Activated CD4-positive, alpha-beta memory T cell treated with anti-CD3 and anti-CD28 coated beads for 36 hours (primary cell): ENCODE measurements around the gene RSAD1. TPM values are rescaled to one million over a fixed set of nuclear protein-coding genes. Genes with fewer than 3 reads are reported as not detected.

Source experiments
- CTCF ChIA-PET: fragments of 350-600 bp; sonication (Branson Sonifier 250); formaldehyde crosslinking; loops from one replicate; lab custom pipeline; 2021; ENCODE audit warnings: antibody characterized with exemption, inconsistent platforms; lab: Charles Lee
- POLR2A ChIA-PET: fragments of 350-600 bp; sonication (Branson Sonifier 250); formaldehyde crosslinking; loops from one replicate; lab custom pipeline; 2021; ENCODE audit warnings: antibody characterized with exemption; lab: Charles Lee
- DNase-seq: peaks from one replicate; pipeline ENCODE4 v3.0.0-alpha.2; 2020
- H3K27ac Mint-ChIP-seq: one replicate; pipeline ENCODE4 v1.8.0; 2021; ENCODE audit warnings: mixed read lengths
- H3K27me3 Mint-ChIP-seq: one replicate; pipeline ENCODE4 v1.8.0; 2021; ENCODE audit warnings: mixed read lengths
- H3K36me3 Mint-ChIP-seq: one replicate; pipeline ENCODE4 v1.8.0; 2021; ENCODE audit warnings: mixed read lengths
- H3K4me1 Mint-ChIP-seq: one replicate; pipeline ENCODE4 v1.8.0; 2021; ENCODE audit warnings: low read depth, mixed read lengths
- H3K4me3 Mint-ChIP-seq: one replicate; pipeline ENCODE4 v1.8.0; 2021; ENCODE audit warnings: mild to moderate bottlenecking, mixed read lengths
- H3K9me3 Mint-ChIP-seq: one replicate; pipeline ENCODE4 v1.8.0; 2021; ENCODE audit warnings: mixed read lengths
- intact Hi-C: fragments of 100-400 bp; cut with micrococcal nuclease; formaldehyde crosslinking; loops from one replicate; pipeline ENCODE4 v1.15.1; 2023
- total RNA-seq, 2 experiments: library from RNA; stranded (reverse); gene quantifications; one replicate each; pipeline ENCODE4 v1.2.3, GENCODE V29; 2021

Gene RSAD1
- total RNA-seq, 2 experiments from 2014 or later, result 31.9 to 37.2 TPM

- POLR2A ChIA-PET, result no interaction called here
- no peaks in the 10 kb centered on the region for H3K9me3 Mint-ChIP-seq
- CTCF ChIA-PET, result no interaction called here
- no peaks in the 10 kb centered on the region for H3K4me1 Mint-ChIP-seq
- no peak overlapping the region for H3K4me3 Mint-ChIP-seq
- no peaks in the 10 kb centered on the region for H3K27me3 Mint-ChIP-seq
- no peaks in the 10 kb centered on the region for H3K36me3 Mint-ChIP-seq
- no peak for DNase-seq
- intact Hi-C loops, result no loop called here
- no peak overlapping the region for H3K27ac Mint-ChIP-seq
Observed at GRCh38 chr17:50444841-50445715, 33.6 kb upstream of the RSAD1 start.

DNA sequence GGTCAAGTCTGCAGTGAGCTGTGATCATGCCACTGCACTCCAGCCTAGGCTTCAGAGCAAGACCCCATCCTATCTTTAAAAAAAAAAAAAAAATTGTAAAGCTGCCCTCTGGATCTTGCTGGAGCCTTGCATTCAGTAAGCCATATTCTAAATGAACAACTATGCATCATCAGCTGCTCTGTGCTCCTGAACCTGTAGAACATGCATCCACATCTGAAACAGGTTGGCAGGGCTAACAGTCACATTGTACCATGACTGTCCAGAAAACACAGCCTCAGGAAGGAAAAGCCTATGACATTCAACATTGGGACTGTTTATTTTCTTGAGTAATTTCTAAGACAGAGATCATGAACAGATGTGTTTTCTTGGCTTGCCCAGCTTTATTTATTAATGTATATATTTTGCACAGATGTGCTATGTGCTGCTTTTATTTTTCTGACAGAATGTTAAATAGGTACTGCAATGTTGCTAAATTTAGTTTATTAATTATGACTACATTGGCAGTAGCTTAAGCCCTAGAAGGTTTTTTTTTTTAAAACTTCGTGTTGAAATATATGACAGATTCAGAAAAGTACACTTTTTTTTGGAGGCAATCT lies 32.8 kb upstream of the RSAD1 start:
- CTCF ChIA-PET, result no interaction called here
- no peak overlapping the region for H3K27ac Mint-ChIP-seq
- no peak overlapping the region for H3K4me3 Mint-ChIP-seq
- intact Hi-C loops, result no loop called here
- POLR2A ChIA-PET, result no interaction called here
- no peak for DNase-seq
- H3K4me1 Mint-ChIP-seq, result no peaks in the 10 kb centered on the region
- no peaks in the 10 kb centered on the region for H3K36me3 Mint-ChIP-seq
- no peaks in the 10 kb centered on the region for H3K9me3 Mint-ChIP-seq
- H3K27me3 Mint-ChIP-seq, result no peaks in the 10 kb centered on the region

GRCh38 chr17:50447870-50448595 lies 30.6 kb upstream of the RSAD1 start:
- H3K4me3 Mint-ChIP-seq, result no peak overlapping the region
- CTCF ChIA-PET, result interaction anchor here (2.1 kb wide), 1 partner anchor 31 kb away, joined by 4 read pairs; the partner anchor contains the start of gene RSAD1

GRCh38 chr17:50448643-50449042 lies 30.0 kb upstream of the RSAD1 start:
- Mint-ChIP-seq H3K27me3 (no peaks in the 10 kb centered on the region), H3K27ac (no peak overlapping the region), H3K4me3 (no peak overlapping the region), H3K9me3 (no peaks in the 10 kb centered on the region), H3K4me1 (no peaks in the 10 kb centered on the region), H3K36me3 (no peaks in the 10 kb centered on the region)
- ChIA-PET CTCF (interaction anchor here (2.1 kb wide), 1 partner anchor 30 kb away, joined by 4 read pairs; the partner anchor contains the start of gene RSAD1), POLR2A (no interaction called here)
- intact Hi-C loops, result no loop called here
- DNase-seq, result no peak

More at GRCh38 chr17:50447870-50448595, 30.6 kb upstream of the RSAD1 start:
- Mint-ChIP-seq H3K9me3 (no peaks in the 10 kb centered on the region), H3K4me1 (no peaks in the 10 kb centered on the region), H3K27me3 (no peaks in the 10 kb centered on the region), H3K36me3 (no peaks in the 10 kb centered on the region), H3K27ac (no peak overlapping the region)
- POLR2A ChIA-PET, result no interaction called here
- intact Hi-C loops, result no loop called here
- no peak for DNase-seq

DNA sequence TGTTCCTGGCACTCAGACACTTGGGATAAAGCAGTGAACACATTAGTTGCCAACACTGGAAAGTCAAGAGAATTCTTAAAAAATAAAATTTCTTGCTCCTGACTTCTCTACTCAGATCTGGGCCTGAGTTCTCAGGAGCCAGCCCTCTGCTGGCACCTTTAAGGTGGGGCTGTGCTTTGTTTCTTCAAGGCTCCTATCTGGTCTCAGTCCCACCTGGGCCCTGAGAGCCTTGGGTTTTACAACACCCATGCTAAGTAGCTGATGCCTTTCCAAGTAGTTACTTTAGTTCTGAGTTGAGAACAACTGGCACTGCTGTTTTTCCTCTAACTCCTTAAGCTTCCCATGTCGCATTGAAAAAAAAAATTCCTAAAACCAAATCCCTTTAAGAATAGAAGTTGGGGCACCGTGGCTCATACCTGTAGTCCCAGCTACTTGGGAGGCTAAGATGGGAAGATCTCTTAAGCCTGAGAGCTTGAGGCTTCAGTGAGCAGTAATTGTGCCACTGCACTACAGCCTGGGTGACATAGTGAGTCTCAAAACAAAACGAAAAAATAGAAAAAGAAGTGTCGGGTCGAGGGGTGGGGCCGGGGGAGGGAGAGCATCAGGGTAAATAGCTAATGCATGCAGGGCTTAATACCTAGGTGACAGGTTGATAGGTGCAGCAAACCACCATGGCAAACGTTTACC lies 26.6 kb upstream of the RSAD1 start:
- Mint-ChIP-seq H3K4me1 (no peaks in the 10 kb centered on the region), H3K9me3 (no peaks in the 10 kb centered on the region), H3K4me3 (no peak overlapping the region), H3K27me3 (no peaks in the 10 kb centered on the region), H3K27ac (no peak overlapping the region), H3K36me3 (no peaks in the 10 kb centered on the region)
- intact Hi-C loops, result no loop called here
- ChIA-PET POLR2A (no interaction called here), CTCF (interaction anchor here (1.5 kb wide), 1 partner anchor 26 kb away, joined by 4 read pairs; no protein-coding TSS in a partner anchor)
- no peak for DNase-seq

DNA sequence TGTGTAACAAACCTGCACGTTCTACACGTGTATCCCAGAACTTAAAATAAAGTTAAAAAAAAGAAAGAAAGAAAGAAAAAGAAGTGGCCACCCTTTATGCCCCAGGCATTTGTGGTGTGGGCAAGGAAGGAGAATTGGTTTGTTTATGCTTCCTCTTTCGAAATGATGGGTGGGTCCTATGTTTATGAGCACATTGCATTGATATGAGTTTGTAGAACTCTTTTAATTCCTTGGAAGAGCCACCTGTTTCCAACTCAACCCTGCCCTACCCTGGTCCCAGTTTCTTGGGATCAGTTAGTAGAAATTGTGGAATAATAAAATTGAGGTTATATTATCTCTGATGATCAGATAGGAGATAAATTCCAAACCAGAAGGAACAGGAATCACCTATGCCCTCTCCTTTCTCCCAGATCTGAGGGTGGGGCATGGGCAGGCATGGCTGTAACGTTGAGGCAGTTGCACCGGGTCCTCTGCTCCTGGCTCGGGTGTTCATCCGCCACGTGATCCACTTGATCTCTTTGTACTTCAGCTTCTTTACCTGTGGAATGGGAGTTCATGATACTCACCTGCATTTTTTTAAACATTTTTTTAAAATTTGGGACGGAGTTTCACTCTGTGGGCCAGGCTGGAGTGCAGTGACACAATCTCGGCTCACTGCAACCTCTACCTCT lies 25.9 kb upstream of the RSAD1 start:
- Mint-ChIP-seq H3K9me3 (no peaks in the 10 kb centered on the region), H3K27ac (no peak overlapping the region), H3K4me3 (no peak overlapping the region), H3K4me1 (no peaks in the 10 kb centered on the region), H3K36me3 (no peaks in the 10 kb centered on the region), H3K27me3 (no peaks in the 10 kb centered on the region)
- intact Hi-C loops, result no loop called here
- no peak for DNase-seq
- POLR2A ChIA-PET, result no interaction called here
- CTCF ChIA-PET, result interaction anchor here (1.5 kb wide), 1 partner anchor 25 kb away, joined by 4 read pairs; no protein-coding TSS in a partner anchor

- H3K27ac Mint-ChIP-seq, result no peak overlapping the region
- no peaks in the 10 kb centered on the region for H3K4me1 Mint-ChIP-seq
- H3K9me3 Mint-ChIP-seq, result no peaks in the 10 kb centered on the region
- no peak overlapping the region for H3K4me3 Mint-ChIP-seq
- intact Hi-C loops, result no loop called here
- no peaks in the 10 kb centered on the region for H3K27me3 Mint-ChIP-seq
- POLR2A ChIA-PET, result no interaction called here
- no peak for DNase-seq
- CTCF ChIA-PET, result no interaction called here
- H3K36me3 Mint-ChIP-seq, result no peaks in the 10 kb centered on the region
Observed at GRCh38 chr17:50453901-50454300, 24.8 kb upstream of the RSAD1 start.

DNA sequence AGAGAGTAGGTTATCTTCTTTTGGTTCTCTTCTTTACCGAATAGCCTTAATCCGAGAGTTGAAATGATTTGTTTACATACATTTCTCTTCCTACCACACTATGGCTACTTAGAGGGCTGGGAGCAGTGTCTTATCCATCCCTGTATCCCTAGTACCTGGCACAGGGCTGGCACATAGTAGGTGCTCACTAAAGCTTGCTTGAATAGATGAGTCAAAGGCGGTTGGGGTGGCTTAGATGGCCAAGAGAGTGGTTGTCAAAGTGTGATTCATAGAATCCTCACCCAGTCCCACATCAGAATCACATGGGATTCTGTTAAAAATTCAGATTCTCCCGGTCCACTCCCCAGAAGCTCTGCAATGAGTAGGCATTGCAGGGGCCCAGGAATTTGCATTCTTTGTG lies 21.0 kb upstream of the RSAD1 start:
- H3K27ac Mint-ChIP-seq, result no peak overlapping the region
- H3K36me3 Mint-ChIP-seq, result no peaks in the 10 kb centered on the region
- H3K9me3 Mint-ChIP-seq, result no peaks in the 10 kb centered on the region
- DNase-seq, result no peak
- H3K27me3 Mint-ChIP-seq, result no peaks in the 10 kb centered on the region
- H3K4me1 Mint-ChIP-seq, result no peaks in the 10 kb centered on the region
- H3K4me3 Mint-ChIP-seq, result no peak overlapping the region
- intact Hi-C loops, result no loop called here
- ChIA-PET CTCF (no interaction called here), POLR2A (no interaction called here)

- Mint-ChIP-seq H3K27ac (no peak overlapping the region), H3K27me3 (no peaks in the 10 kb centered on the region), H3K9me3 (no peaks in the 10 kb centered on the region), H3K36me3 (no peaks in the 10 kb centered on the region), H3K4me1 (no peaks in the 10 kb centered on the region), H3K4me3 (no peak overlapping the region)
- CTCF ChIA-PET, result no interaction called here
- POLR2A ChIA-PET, result no interaction called here
- intact Hi-C loops, result no loop called here
- DNase-seq, result no peak
Observed at GRCh38 chr17:50458270-50458669, 20.4 kb upstream of the RSAD1 start.

DNA sequence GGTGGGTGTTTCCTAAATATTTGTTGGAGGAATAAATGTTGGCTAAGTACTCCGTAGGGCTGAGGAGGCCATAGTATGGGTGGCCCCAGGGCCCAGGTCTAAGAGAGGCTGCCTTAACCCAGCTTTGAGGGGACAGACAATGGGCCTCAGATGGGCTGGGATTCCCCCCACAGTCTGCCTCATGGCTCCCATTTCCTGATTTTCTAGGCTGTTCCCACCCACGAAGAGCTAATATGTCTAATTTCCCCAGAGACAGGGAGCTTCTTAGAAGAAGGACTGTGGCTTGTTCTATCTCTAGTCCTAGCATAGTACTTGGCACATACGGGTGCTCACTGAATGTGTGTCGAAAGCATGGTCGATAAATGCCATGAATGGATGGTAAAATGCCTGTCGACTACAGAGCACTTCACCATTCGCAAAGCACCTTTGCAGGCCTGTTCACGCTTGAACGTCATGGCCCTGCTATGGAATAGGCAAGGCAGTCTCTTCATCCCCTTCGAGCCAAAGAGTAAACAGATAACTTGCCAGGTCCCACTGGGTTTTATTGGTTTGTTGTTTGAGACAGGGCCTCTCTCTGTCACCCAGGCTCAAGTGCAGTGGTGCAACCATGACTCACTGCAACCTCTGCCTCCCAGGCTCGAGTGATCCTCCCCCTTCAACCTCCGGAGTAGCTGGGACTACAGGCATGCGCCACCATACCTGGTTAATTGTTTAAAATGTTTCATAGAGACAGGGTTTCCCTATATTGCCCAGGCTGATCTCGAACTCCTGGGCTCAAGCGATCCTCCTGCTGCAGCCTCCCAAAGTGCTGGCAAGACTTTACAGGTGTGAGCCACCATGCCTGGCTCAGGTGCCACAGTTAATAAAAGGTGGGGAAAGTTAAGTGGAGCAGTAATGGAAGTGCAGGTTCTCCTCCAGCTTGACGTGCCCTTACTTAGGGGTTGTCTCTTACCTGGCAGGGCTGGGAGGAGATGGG lies 19.7 kb upstream of the RSAD1 start:
- intact Hi-C loops, result no loop called here
- DNase-seq, result no peak
- Mint-ChIP-seq H3K27ac (no peak overlapping the region), H3K9me3 (no peaks in the 10 kb centered on the region), H3K4me3 (no peak overlapping the region), H3K36me3 (no peaks in the 10 kb centered on the region), H3K27me3 (no peaks in the 10 kb centered on the region), H3K4me1 (no peaks in the 10 kb centered on the region)
- ChIA-PET CTCF (no interaction called here), POLR2A (no interaction called here)

- POLR2A ChIA-PET, result no interaction called here
- intact Hi-C loops, result no loop called here
Observed at GRCh38 chr17:50459756-50460155, 18.9 kb upstream of the RSAD1 start.

More at GRCh38 chr17:50459756-50460155, 18.9 kb upstream of the RSAD1 start:
- CTCF ChIA-PET, result no interaction called here
- no peak overlapping the region for H3K4me3 Mint-ChIP-seq
- no peaks in the 10 kb centered on the region for H3K4me1 Mint-ChIP-seq
- no peaks in the 10 kb centered on the region for H3K36me3 Mint-ChIP-seq
- no peak for DNase-seq
- H3K27me3 Mint-ChIP-seq, result no peaks in the 10 kb centered on the region
- H3K27ac Mint-ChIP-seq, result no peak overlapping the region
- no peaks in the 10 kb centered on the region for H3K9me3 Mint-ChIP-seq
